ENCODE results near the gene TTC32. TPM values are rescaled to one million over a fixed set of nuclear protein-coding genes. Genes with fewer than 3 reads are reported as not detected.

TTC32 gene
- total RNA-seq, 1 donor from 2014 or later: 15.3 TPM

DNA sequence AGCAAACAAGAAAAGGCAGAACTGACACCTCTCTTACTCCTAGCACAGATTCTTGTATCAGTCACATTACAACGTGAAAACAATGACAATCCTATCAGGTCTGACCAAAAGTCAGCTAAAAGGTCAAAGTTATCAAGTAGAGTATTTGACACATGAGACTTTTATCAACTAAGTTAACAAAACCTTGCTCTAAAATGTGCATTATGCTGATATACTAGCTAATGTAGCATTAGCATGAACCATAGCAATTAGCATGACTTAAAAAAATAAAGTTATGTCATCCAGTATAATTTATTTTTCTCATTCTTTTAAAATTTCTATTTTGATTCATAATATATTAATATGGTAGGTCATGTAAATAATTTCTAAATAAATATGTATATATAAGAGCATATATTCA lies 41.4 kb upstream of the TTC32 start:
- DNase-seq: no peak
- H3K27me3 Mint-ChIP-seq (ENCODE audit: unreplicated experiment): peaks cover 1% of the 10 kb centered on the region
- no peaks in the 10 kb centered on the region for H3K9me3 Mint-ChIP-seq (ENCODE audit: unreplicated experiment)
- peaks cover 4% of the 10 kb centered on the region for H3K4me1 Mint-ChIP-seq (ENCODE audit: low read depth, unreplicated experiment)
- no peak overlapping the region for H3K4me3 Mint-ChIP-seq (ENCODE audit: unreplicated experiment)
- H3K27ac Mint-ChIP-seq (ENCODE audit: unreplicated experiment): no peak overlapping the region
- TF ChIP-seq CTCF (IDR thresholded peaks at IDR 0.05; ENCODE audit: partially characterized antibody, unreplicated experiment): no peak
- H3K36me3 Mint-ChIP-seq (ENCODE audit: unreplicated experiment): no peaks in the 10 kb centered on the region

DNA sequence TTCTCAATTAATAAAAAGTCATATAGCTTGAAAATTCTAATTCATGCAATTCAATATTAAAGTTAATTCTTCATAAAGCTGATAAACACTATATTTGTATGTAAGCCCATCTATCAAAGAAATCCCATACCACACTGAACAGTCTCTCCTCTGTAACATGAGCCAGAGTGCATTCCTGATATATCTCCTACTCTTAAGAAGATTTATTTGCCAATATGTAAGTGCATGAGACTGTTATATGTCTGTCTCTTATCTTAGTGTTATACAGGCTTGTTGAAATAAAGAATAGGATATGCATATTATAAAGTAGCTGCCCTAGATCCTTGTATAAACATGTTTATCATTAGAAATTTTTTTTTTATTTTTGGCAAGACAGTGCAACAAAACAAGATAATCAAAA lies 40.4 kb upstream of the TTC32 start:
- no peak overlapping the region for H3K4me3 Mint-ChIP-seq (ENCODE audit: unreplicated experiment)
- DNase-seq: no peak
- no peak for TF ChIP-seq CTCF (IDR thresholded peaks at IDR 0.05; ENCODE audit: partially characterized antibody, unreplicated experiment)
- H3K36me3 Mint-ChIP-seq (ENCODE audit: unreplicated experiment): no peaks in the 10 kb centered on the region
- no peaks in the 10 kb centered on the region for H3K9me3 Mint-ChIP-seq (ENCODE audit: unreplicated experiment)
- peaks cover 4% of the 10 kb centered on the region for H3K4me1 Mint-ChIP-seq (ENCODE audit: low read depth, unreplicated experiment)
- H3K27me3 Mint-ChIP-seq (ENCODE audit: unreplicated experiment): peaks cover 1% of the 10 kb centered on the region
- H3K27ac Mint-ChIP-seq (ENCODE audit: unreplicated experiment): no peak overlapping the region

DNA sequence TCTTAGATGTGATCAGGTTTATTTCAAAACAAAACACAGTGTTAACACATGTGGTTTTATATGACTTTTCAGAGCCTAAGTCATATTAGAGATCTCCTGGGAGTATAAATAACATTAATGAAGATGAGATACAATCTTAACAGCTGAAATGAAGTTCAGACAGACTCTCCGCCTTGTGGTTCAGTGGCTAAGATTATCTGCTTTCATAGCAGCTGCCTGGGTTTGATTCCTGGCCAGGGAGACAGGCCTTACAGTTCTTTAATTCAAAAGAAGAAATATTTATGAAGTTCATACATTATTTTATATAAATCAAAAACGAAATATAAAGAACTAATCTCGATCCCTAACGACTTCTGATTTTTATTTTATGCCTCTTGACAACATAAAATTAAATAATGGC lies 35.2 kb upstream of the TTC32 start:
- no peak for TF ChIP-seq CTCF (IDR thresholded peaks at IDR 0.05; ENCODE audit: partially characterized antibody, unreplicated experiment)
- no peaks in the 10 kb centered on the region for H3K4me1 Mint-ChIP-seq (ENCODE audit: low read depth, unreplicated experiment)
- H3K9me3 Mint-ChIP-seq (ENCODE audit: unreplicated experiment): no peaks in the 10 kb centered on the region
- H3K36me3 Mint-ChIP-seq (ENCODE audit: unreplicated experiment): no peaks in the 10 kb centered on the region
- H3K27ac Mint-ChIP-seq (ENCODE audit: unreplicated experiment): no peak overlapping the region
- peaks cover 1% of the 10 kb centered on the region for H3K27me3 Mint-ChIP-seq (ENCODE audit: unreplicated experiment)
- H3K4me3 Mint-ChIP-seq (ENCODE audit: unreplicated experiment): no peak overlapping the region
- DNase-seq: no peak

- TF ChIP-seq CTCF (IDR thresholded peaks at IDR 0.05; ENCODE audit: partially characterized antibody, unreplicated experiment): no peak
- Mint-ChIP-seq H3K27me3 (ENCODE audit: unreplicated experiment) (peaks cover 1% of the 10 kb centered on the region), H3K36me3 (ENCODE audit: unreplicated experiment) (no peaks in the 10 kb centered on the region), H3K9me3 (ENCODE audit: unreplicated experiment) (no peaks in the 10 kb centered on the region), H3K27ac (ENCODE audit: unreplicated experiment) (no peak overlapping the region), H3K4me3 (ENCODE audit: unreplicated experiment) (no peak overlapping the region), H3K4me1 (ENCODE audit: low read depth, unreplicated experiment) (no peaks in the 10 kb centered on the region)
- DNase-seq: no peak
These were observed 34.4 kb upstream of the TTC32 start for GRCh38 chr2:19936203-19936602.

DNA sequence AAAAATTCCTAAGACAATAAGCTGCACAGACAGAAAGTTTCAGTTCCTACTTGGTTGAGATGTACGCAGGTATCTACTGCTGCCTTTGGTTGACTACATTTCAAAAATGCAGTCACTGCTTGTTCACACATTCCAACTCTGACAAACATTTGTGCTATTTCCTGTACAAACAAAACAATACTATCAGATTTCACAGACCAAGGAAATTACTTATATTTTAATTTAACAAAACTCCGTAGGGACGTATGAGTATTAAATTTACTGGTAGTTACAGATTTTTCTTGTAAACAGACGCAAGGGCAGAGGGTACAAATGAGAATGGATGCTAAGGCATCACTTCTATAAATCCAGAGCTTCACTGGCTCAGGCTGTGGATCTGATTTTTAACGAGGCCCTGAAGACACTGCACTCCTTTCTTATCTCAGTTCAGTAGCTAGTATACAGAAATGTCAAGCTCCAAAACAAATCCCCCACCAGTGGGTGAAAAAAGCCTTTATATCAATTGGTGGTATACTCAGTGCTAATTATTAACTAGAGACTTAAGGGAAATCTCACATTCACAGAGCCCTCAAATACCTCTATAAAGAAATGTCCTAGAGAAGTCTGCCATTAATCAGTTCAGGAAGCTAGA lies 31.7 kb upstream of the TTC32 start:
- no peak overlapping the region for H3K4me3 Mint-ChIP-seq (ENCODE audit: unreplicated experiment)
- no peaks in the 10 kb centered on the region for H3K9me3 Mint-ChIP-seq (ENCODE audit: unreplicated experiment)
- no peaks in the 10 kb centered on the region for H3K27me3 Mint-ChIP-seq (ENCODE audit: unreplicated experiment)
- DNase-seq: no peak
- TF ChIP-seq CTCF (IDR thresholded peaks at IDR 0.05; ENCODE audit: partially characterized antibody, unreplicated experiment): no peak
- no peaks in the 10 kb centered on the region for H3K36me3 Mint-ChIP-seq (ENCODE audit: unreplicated experiment)
- no peak overlapping the region for H3K27ac Mint-ChIP-seq (ENCODE audit: unreplicated experiment)
- no peaks in the 10 kb centered on the region for H3K4me1 Mint-ChIP-seq (ENCODE audit: low read depth, unreplicated experiment)
